ENCODE data around the gene GLP1R.

Gene GLP1R

DNA sequence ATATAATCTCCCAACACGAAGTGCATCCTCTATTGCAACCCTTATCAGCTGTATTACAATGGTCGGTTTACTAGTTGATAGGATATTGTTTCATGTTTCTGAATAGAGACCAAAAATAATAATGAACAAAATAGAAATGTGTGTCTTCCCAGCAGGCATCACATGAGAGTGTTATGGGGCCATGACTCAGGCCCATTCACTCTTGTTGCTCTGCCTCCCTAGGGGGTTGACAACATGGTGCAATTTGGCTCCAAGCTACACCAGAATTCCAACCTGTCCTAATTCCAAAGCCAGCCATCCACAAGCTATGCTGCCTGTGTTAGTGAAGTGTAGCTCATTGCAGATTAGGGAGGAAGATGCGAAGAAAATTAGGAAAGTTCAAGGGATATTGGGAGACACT, 79.5 kb downstream of the GLP1R start (continued):
- TF ChIP-seq, protein P1, sequence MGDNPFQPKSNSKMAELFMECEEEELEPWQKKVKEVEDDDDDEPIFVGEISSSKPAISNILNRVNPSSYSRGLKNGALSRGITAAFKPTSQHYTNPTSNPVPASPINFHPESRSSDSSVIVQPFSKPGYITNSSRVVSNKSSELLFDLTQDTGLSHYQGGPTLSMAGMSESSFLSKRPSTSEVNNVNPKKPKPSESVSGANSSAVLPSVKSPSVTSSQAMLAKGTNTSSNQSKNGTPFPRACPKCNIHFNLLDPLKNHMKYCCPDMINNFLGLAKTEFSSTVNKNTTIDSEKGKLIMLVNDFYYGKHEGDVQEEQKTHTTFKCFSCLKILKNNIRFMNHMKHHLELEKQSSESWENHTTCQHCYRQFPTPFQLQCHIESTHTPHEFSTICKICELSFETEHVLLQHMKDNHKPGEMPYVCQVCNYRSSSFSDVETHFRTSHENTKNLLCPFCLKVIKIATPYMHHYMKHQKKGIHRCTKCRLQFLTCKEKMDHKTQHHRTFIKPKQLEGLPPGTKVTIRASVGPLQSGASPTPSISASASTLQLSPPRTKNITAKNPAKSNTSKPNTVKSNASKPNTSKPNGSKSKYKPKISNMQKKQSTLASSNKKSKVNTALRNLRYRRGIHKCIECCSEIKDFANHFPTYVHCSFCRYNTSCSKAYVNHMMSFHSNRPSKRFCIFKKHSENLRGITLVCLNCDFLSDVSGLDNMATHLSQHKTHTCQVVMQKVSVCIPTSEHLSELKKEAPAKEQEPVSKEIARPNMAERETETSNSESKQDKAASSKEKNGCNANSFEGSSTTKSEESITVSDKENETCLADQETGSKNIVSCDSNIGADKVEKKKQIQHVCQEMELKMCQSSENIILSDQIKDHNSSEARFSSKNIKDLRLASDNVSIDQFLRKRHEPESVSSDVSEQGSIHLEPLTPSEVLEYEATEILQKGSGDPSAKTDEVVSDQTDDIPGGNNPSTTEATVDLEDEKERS (tag by site-specific recombination; IDR thresholded peaks at IDR 0.05): no peak
- TF ChIP-seq ZNF335 (tag by site-specific recombination; conservative IDR thresholded peaks at IDR 0.05) (0 out of 2 replicates have a peak, but pooled peaks have one; percentile 33), GFI1B (tag by site-specific recombination; IDR thresholded peaks at IDR 0.05) (no peak), ZNF140 (tag by site-specific recombination; IDR thresholded peaks at IDR 0.05) (no peak), SALL2 (tag by site-specific recombination; IDR thresholded peaks at IDR 0.05; ENCODE audit: borderline replicate concordance) (no peak), ZNF292 (tag by site-specific recombination; IDR thresholded peaks at IDR 0.05; ENCODE audit: borderline replicate concordance, low read depth) (no peak)
- TF ChIP-seq, protein P2, sequence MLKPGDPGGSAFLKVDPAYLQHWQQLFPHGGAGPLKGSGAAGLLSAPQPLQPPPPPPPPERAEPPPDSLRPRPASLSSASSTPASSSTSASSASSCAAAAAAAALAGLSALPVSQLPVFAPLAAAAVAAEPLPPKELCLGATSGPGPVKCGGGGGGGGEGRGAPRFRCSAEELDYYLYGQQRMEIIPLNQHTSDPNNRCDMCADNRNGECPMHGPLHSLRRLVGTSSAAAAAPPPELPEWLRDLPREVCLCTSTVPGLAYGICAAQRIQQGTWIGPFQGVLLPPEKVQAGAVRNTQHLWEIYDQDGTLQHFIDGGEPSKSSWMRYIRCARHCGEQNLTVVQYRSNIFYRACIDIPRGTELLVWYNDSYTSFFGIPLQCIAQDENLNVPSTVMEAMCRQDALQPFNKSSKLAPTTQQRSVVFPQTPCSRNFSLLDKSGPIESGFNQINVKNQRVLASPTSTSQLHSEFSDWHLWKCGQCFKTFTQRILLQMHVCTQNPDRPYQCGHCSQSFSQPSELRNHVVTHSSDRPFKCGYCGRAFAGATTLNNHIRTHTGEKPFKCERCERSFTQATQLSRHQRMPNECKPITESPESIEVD (tag by site-specific recombination; IDR thresholded peaks at IDR 0.05): no peak

DNA sequence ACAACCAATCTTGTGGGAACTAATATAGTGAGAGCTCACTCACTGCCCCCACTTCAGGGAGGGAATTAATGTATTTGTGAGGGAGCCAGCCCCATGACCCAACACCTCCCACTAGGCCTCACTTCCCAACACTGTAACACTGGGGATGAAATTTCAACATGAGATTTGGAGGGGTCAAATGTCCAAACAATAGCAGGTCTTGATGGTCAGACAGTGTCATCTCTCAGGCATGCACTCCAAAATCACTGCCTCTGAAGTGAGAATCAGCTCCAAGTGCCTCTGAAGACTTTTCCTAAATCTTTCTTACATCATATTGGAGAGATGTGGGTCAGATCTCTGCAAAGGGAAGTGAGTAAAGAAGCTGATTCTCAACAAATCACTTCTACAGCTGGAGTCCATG, 80.3 kb downstream of the GLP1R start:
- Histone ChIP-seq H3K4me3 (ENCODE audit: low read depth, low read length) (no peak overlapping the region), H3K9me3 (ENCODE audit: control insufficient read depth, insufficient read depth, low read depth, low read length) (no peaks in the 10 kb centered on the region), H3K27ac (ENCODE audit: extremely low read depth, low read depth, low read length) (no peak overlapping the region), H3K36me3 (ENCODE audit: control insufficient read depth in 2 of 2, insufficient read depth in 1 of 2, low read length in 2 of 2) (no peaks in the 10 kb centered on the region), H3K4me1 (ENCODE audit: control insufficient read depth, insufficient read depth, low read length) (peaks cover 5% of the 10 kb centered on the region)
- TF ChIP-seq IKZF3 (tag by site-specific recombination; IDR thresholded peaks at IDR 0.05): no peak
- no peak for TF ChIP-seq ZNF391 (tag by site-specific recombination; IDR thresholded peaks at IDR 0.05; ENCODE audit: borderline replicate concordance, low read depth)
- TF ChIP-seq GLI2 (tag by site-specific recombination; IDR thresholded peaks at IDR 0.05; ENCODE audit: borderline replicate concordance, low read depth): no peak
- TF ChIP-seq, protein P3, sequence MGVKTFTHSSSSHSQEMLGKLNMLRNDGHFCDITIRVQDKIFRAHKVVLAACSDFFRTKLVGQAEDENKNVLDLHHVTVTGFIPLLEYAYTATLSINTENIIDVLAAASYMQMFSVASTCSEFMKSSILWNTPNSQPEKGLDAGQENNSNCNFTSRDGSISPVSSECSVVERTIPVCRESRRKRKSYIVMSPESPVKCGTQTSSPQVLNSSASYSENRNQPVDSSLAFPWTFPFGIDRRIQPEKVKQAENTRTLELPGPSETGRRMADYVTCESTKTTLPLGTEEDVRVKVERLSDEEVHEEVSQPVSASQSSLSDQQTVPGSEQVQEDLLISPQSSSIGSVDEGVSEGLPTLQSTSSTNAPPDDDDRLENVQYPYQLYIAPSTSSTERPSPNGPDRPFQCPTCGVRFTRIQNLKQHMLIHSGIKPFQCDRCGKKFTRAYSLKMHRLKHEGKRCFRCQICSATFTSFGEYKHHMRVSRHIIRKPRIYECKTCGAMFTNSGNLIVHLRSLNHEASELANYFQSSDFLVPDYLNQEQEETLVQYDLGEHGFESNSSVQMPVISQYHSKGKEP (tag by site-specific recombination; IDR thresholded peaks at IDR 0.05): no peak
- TF ChIP-seq, protein P4, sequence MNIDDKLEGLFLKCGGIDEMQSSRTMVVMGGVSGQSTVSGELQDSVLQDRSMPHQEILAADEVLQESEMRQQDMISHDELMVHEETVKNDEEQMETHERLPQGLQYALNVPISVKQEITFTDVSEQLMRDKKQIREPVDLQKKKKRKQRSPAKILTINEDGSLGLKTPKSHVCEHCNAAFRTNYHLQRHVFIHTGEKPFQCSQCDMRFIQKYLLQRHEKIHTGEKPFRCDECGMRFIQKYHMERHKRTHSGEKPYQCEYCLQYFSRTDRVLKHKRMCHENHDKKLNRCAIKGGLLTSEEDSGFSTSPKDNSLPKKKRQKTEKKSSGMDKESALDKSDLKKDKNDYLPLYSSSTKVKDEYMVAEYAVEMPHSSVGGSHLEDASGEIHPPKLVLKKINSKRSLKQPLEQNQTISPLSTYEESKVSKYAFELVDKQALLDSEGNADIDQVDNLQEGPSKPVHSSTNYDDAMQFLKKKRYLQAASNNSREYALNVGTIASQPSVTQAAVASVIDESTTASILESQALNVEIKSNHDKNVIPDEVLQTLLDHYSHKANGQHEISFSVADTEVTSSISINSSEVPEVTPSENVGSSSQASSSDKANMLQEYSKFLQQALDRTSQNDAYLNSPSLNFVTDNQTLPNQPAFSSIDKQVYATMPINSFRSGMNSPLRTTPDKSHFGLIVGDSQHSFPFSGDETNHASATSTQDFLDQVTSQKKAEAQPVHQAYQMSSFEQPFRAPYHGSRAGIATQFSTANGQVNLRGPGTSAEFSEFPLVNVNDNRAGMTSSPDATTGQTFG (tag by site-specific recombination; IDR thresholded peaks at IDR 0.05; ENCODE audit: borderline replicate concordance): no peak
- no peak for TF ChIP-seq ZNF48 (tag by site-specific recombination; IDR thresholded peaks at IDR 0.05)
- no peak for TF ChIP-seq ZNF433 (tag by site-specific recombination; IDR thresholded peaks at IDR 0.05; ENCODE audit: low read depth)
- no peak for TF ChIP-seq ZNF266 (tag by site-specific recombination; IDR thresholded peaks at IDR 0.05; ENCODE audit: low read depth)
- CTCF ChIA-PET: interaction anchor here (1.1 kb wide), 1 partner anchor 9 kb away, joined by 3 read pairs; no protein-coding TSS in a partner anchor
- POLR2A ChIA-PET: no interaction called here

Measured in HEK293 (cell line).